Muscle of leg (tissue), 11 donors: ENCODE measurements around the gene RAB6B. TPM values are rescaled to one million over a fixed set of nuclear protein-coding genes. Genes with fewer than 3 reads are reported as not detected.

Experiments used
- DNase-seq: peaks from one replicate; pipeline ENCODE4 v3.0.0; 2013
- H3K27ac ChIP-seq: one replicate; pipeline ENCODE4 v1.5.1; 2013; ENCODE audit warnings: mild to moderate bottlenecking, low read length, control low read depth
- H3K27me3 ChIP-seq: one replicate; pipeline ENCODE4 v1.6.1; 2013; ENCODE audit warnings: low read length; ENCODE audit not compliant: control insufficient read depth, insufficient read depth
- H3K36me3 ChIP-seq: one replicate; pipeline ENCODE4 v1.6.1; 2013; ENCODE audit warnings: low read length; ENCODE audit not compliant: control insufficient read depth, insufficient read depth
- H3K4me1 ChIP-seq: one replicate; pipeline ENCODE4 v1.6.1; 2013; ENCODE audit warnings: low read length; ENCODE audit not compliant: control insufficient read depth, insufficient read depth
- H3K4me3 ChIP-seq: one replicate; pipeline ENCODE4 v1.5.1; 2013; ENCODE audit warnings: low read length, control low read depth
- H3K9me3 ChIP-seq: replicated peaks from 2 replicates; pipeline ENCODE4 v1.6.1; 2013; ENCODE audit warnings: low read depth, low read length; ENCODE audit not compliant: control insufficient read depth
- WGBS: methylation state at CpG from one replicate; pipeline ENCODE4 v1.1.5; 2013; ENCODE audit warnings: missing lambda C conversion rate; ENCODE audit not compliant: insufficient coverage; 5-methylcytosine and 5-hydroxymethylcytosine counted together
- polyA plus RNA-seq, 8 donors: library from polyadenylated mRNA; unstranded; fragments of 120-200 nt; gene quantifications; one replicate each; pipeline versions ENCODE4 v1.2.1 to v1.2.3, GENCODE V29; 2013; ENCODE audit warnings: inconsistent platforms in 1 of 8, low replicate concordance in 1 of 8; ENCODE audit not compliant: insufficient read length in 8 of 8, insufficient read depth in 1 of 8
- total RNA-seq: library from RNA; stranded (reverse); fragments of 120-200 nt; gene quantifications from one replicate; pipeline ENCODE4 v1.2.4, GENCODE V29; 2013

Gene RAB6B
- total and polyA plus RNA-seq, 9 donors: 2.0 to 10.8 (median 9.4) TPM

GRCh38 chr3:133815386-133815785 lies 80.3 kb downstream of the RAB6B start:
- no peak overlapping the region for H3K27ac ChIP-seq
- peaks cover 44% of the 10 kb centered on the region for H3K36me3 ChIP-seq
- DNase-seq: no peak
- no peaks in the 10 kb centered on the region for H3K27me3 ChIP-seq
- no peak overlapping the region for H3K4me3 ChIP-seq
- H3K4me1 ChIP-seq: no peaks in the 10 kb centered on the region
- no peaks in the 10 kb centered on the region for H3K9me3 ChIP-seq
- WGBS: no CpG with 5 or more reads among the region's 2 CpGs

DNA sequence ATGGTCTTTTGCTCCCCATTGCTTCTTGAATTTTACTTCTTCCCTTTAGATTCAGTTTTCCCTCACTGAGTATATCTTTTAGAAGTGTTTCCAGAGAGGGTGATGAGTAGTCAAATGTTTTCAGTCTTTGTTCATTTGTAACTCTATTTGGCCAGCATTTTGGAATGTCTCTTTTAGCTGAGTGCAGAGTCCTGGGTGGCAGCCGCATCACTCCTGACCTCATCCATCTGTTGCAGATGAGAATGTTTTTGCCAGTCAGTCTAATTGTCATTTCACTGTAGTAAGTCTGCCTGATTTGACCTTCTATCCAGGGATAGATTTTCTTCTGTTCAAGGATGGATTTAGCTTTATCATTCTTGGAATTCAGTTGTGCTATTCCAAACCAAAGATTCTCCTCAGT lies 82.8 kb downstream of the RAB6B start:
- no CpG with 5 or more reads among the region's 1 CpG for WGBS
- H3K27ac ChIP-seq: no peak overlapping the region
- H3K27me3 ChIP-seq: no peaks in the 10 kb centered on the region
- no peak overlapping the region for H3K4me3 ChIP-seq
- peaks cover 46% of the 10 kb centered on the region for H3K36me3 ChIP-seq
- no peaks in the 10 kb centered on the region for H3K9me3 ChIP-seq
- no peaks in the 10 kb centered on the region for H3K4me1 ChIP-seq
- DNase-seq: no peak

DNA sequence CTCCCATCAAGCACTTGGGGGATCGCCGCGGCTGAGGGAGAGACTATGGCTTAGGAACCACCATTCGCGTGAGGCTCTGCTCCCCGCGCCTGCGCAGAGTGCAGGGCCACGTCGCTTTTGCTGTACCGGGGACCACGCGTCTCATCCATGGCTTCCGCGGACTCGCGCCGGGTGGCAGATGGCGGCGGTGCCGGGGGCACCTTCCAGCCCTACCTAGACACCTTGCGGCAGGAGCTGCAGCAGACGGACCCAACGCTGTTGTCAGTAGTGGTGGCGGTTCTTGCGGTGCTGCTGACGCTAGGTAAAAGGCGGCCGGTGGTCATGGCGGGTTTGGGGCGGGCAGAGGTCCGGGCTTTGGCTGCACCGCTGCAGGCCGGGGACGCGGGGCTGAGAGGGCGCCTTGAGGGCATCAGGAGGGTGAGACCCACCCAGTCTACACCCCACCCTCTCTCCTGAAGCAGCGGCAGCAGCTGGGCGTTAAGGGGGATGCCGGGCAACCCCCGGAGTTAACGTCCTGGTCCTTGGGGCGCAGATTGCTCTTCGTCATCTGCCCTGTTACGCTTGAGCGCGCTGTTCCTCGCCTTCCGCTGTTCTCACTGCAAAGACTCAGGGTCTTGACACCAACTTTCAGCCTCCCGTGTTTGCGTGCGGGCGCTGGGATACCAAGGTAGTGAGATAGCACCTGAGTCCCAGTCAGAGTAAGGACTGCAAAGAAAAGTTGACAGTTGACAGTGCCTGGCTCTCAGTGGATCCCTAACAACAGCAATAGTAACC lies 89.8 kb downstream of the RAB6B start, which contains the start of gene SRPRB:
Gene SRPRB, plus strand, starts transcription at position 114 of the 774 bp plus-strand sequence. Its CDS starts 34 bp downstream, at position 148.
- H3K9me3 ChIP-seq: no peaks in the 10 kb centered on the region
- peak within 1 kb of the TSS; percentile 96 for H3K4me3 ChIP-seq
- DNase-seq: peak; percentile 98
- peak within 1 kb of the TSS; percentile 63 for H3K27ac ChIP-seq
- H3K36me3 ChIP-seq: peaks cover 17% of the 10 kb centered on the region
- H3K27me3 ChIP-seq: peaks cover 5% of the 10 kb centered on the region
- H3K4me1 ChIP-seq: peaks cover 5% of the 10 kb centered on the region
- WGBS: under 1% methylated on average over 42 of the region's 53 CpGs

- Histone ChIP-seq H3K27me3 (peaks cover 5% of the 10 kb centered on the region), H3K4me3 (peak overlapping the region; percentile 96), H3K27ac (no peak overlapping the region), H3K9me3 (no peaks in the 10 kb centered on the region), H3K36me3 (peaks cover 13% of the 10 kb centered on the region), H3K4me1 (peaks cover 5% of the 10 kb centered on the region)
- 0% methylated on average over 3 of the region's 15 CpGs for WGBS
- no peak for DNase-seq
These were observed 90.3 kb downstream of the RAB6B start for GRCh38 chr3:133805384-133805701.

- H3K36me3 ChIP-seq: peaks cover 9% of the 10 kb centered on the region
- peak overlapping the region; percentile 96 for H3K4me3 ChIP-seq
- H3K27me3 ChIP-seq: peaks cover 5% of the 10 kb centered on the region
- no peak overlapping the region for H3K27ac ChIP-seq
- 38% methylated on average over 2 of the region's 4 CpGs for WGBS
- DNase-seq: no peak
- H3K4me1 ChIP-seq: peaks cover 5% of the 10 kb centered on the region
- H3K9me3 ChIP-seq: no peaks in the 10 kb centered on the region
These were observed 90.8 kb downstream of the RAB6B start for GRCh38 chr3:133804896-133805295.

DNA sequence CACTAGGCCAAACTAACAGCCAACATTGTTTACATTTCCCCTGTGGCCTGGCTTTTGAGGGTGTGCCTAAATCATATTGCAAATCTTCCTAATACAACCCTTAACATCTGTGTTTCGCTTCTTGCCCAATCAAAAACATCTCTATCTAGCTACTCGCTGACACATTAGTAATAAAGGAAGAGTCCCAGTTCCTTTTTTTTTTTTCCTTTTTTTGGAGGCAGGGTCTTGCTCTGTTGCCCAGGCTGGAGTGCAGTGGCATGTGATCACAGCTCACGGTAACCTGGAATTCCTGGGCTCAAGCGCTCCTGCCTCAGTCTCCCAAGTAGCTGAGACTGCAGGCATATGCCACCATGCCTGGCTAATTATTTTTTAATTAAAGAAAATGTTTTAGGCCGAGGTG lies 92.2 kb downstream of the RAB6B start:
- Histone ChIP-seq H3K9me3 (no peaks in the 10 kb centered on the region), H3K27ac (no peak overlapping the region), H3K4me1 (peaks cover 6% of the 10 kb centered on the region), H3K4me3 (no peak overlapping the region), H3K36me3 (no peaks in the 10 kb centered on the region), H3K27me3 (peaks cover 5% of the 10 kb centered on the region)
- no CpG with 5 or more reads among the region's 5 CpGs for WGBS
- DNase-seq: no peak

GRCh38 chr3:133799794-133800585 lies 95.7 kb downstream of the RAB6B start:
- peak; percentile 74 for DNase-seq
- no peak overlapping the region for H3K27ac ChIP-seq
- H3K4me3 ChIP-seq: no peak overlapping the region
- no peaks in the 10 kb centered on the region for H3K9me3 ChIP-seq
- no peaks in the 10 kb centered on the region for H3K36me3 ChIP-seq
- H3K4me1 ChIP-seq: peaks cover 2% of the 10 kb centered on the region
- 67% methylated on average over 2 of the region's 7 CpGs for WGBS
- H3K27me3 ChIP-seq: peaks cover 5% of the 10 kb centered on the region

- WGBS: 83% methylated on average over 3 of the region's 3 CpGs
- Histone ChIP-seq H3K4me1 (peaks cover 2% of the 10 kb centered on the region), H3K36me3 (no peaks in the 10 kb centered on the region), H3K4me3 (no peak overlapping the region), H3K9me3 (no peaks in the 10 kb centered on the region), H3K27me3 (peaks cover 5% of the 10 kb centered on the region), H3K27ac (no peak overlapping the region)
- DNase-seq: no peak
These were observed 98.1 kb downstream of the RAB6B start for GRCh38 chr3:133797396-133798105.

DNA sequence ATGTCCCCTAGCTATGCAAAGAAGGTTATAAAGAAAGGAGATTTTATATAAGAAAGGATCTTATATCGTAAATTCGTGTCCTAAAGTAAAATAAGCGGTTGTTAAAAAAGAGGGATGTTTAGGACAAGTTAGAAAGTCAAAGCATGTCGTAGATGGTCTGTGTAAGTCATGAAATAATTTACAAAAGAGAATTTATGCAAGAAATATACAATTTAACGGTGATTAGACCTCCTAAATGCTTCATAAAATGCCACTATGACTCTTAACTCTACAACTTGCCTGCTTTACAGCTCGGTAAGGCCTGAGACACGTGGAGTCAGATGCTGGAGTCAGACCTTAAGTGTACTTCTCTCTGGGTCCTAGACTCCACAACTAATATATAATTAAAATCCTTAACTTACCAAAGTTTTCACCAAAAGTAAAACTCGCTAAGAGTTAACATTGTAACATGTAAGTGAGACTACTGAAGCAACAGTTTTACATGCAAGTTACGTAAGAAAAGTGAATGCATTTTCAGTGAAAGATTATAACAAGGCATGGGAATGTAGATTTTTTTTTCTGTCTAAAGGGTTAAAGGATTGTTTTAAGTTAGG lies 103.4 kb downstream of the RAB6B start:
- H3K27ac ChIP-seq: no peak overlapping the region
- no peak overlapping the region for H3K4me3 ChIP-seq
- H3K9me3 ChIP-seq: peaks cover 12% of the 10 kb centered on the region
- no peak for DNase-seq
- H3K27me3 ChIP-seq: no peaks in the 10 kb centered on the region
- H3K36me3 ChIP-seq: no peaks in the 10 kb centered on the region
- H3K4me1 ChIP-seq: no peaks in the 10 kb centered on the region
- 0% methylated on average over 1 of the region's 9 CpGs for WGBS

GRCh38 chr3:133788024-133788423 lies 107.7 kb downstream of the RAB6B start:
- Histone ChIP-seq H3K36me3 (no peaks in the 10 kb centered on the region), H3K27me3 (no peaks in the 10 kb centered on the region), H3K27ac (no peak overlapping the region), H3K4me3 (no peak overlapping the region), H3K9me3 (peaks cover 12% of the 10 kb centered on the region), H3K4me1 (no peaks in the 10 kb centered on the region)
- 40% methylated on average over 1 of the region's 2 CpGs for WGBS
- no peak for DNase-seq
